ENCODE data around the gene RHO.
"Not testable (repeated sequence)": the region's sequence is repeated elsewhere in the genome, so short reads cannot be mapped to it uniquely, and the experiment has no call there.

The RHO gene

GRCh38 chr3:129500334-129500658, 28.1 kb upstream of the RHO start:
- DNase-seq: no peak

- DNase-seq: no peak
These were observed 26.8 kb upstream of the RHO start for GRCh38 chr3:129501630-129502029.

GRCh38 chr3:129502641-129503408, 25.6 kb upstream of the RHO start:
- no peak for DNase-seq

- DNase-seq: no peak
These were observed 24.8 kb upstream of the RHO start for GRCh38 chr3:129503471-129504291.

- no peak for DNase-seq
These were observed 23.9 kb upstream of the RHO start for GRCh38 chr3:129504471-129505100.

- DNase-seq: no peak
These were observed 23.1 kb upstream of the RHO start for GRCh38 chr3:129505341-129505740.

GRCh38 chr3:129506231-129506742, 22.2 kb upstream of the RHO start:
- DNase-seq: no peak

GRCh38 chr3:129507181-129507831, 21.1 kb upstream of the RHO start:
- DNase-seq: no peak

- no peak for DNase-seq
These were observed 15.8 kb upstream of the RHO start for GRCh38 chr3:129512595-129512994.

- DNase-seq: no peak
These were observed 14.7 kb upstream of the RHO start for GRCh38 chr3:129513705-129514104.

GRCh38 chr3:129514110-129514509, 14.3 kb upstream of the RHO start:
- no peak for DNase-seq

GRCh38 chr3:129514563-129514962, 13.9 kb upstream of the RHO start:
- no peak for DNase-seq

- DNase-seq: not testable (repeated sequence)
These were observed 13.2 kb upstream of the RHO start for GRCh38 chr3:129515108-129515820.

GRCh38 chr3:129515821-129516432, 12.5 kb upstream of the RHO start:
- not testable (repeated sequence) for DNase-seq

GRCh38 chr3:129517516-129517915, 10.9 kb upstream of the RHO start:
- DNase-seq: no peak

- no peak for DNase-seq
These were observed 10.3 kb upstream of the RHO start for GRCh38 chr3:129518038-129518561.

GRCh38 chr3:129518581-129518980, 9.9 kb upstream of the RHO start:
- no peak for DNase-seq

GRCh38 chr3:129519449-129519848, 9.0 kb upstream of the RHO start:
- no peak for DNase-seq

- no peak for DNase-seq
These were observed 8.3 kb upstream of the RHO start for GRCh38 chr3:129519896-129520715.

- DNase-seq: no peak
These were observed 7.5 kb upstream of the RHO start for GRCh38 chr3:129520960-129521359.

- DNase-seq: no peak
These were observed 6.8 kb upstream of the RHO start for GRCh38 chr3:129521611-129522010.
